ENCODE data around the gene ITGAL. TPM values are rescaled to one million over a fixed set of nuclear protein-coding genes. Genes with fewer than 3 reads are reported as not detected.
A peak's percentile ranks its signal among the peaks of the same experiment; 100 is the strongest.

Gene ITGAL
- total RNA-seq (2022) (not detected in 2 replicates), Bru-seq, nascent RNA (percentile 1 among the genes with signal in this experiment), BruChase-seq, experiment 1, labeled RNA remaining after a 6-hour chase (percentile 4 among the genes with signal in this experiment), BruChase-seq, experiment 2, labeled RNA remaining after a 2-hour chase (percentile 4 among the genes with signal in this experiment)
- long read RNA-seq = 0 reads

DNA sequence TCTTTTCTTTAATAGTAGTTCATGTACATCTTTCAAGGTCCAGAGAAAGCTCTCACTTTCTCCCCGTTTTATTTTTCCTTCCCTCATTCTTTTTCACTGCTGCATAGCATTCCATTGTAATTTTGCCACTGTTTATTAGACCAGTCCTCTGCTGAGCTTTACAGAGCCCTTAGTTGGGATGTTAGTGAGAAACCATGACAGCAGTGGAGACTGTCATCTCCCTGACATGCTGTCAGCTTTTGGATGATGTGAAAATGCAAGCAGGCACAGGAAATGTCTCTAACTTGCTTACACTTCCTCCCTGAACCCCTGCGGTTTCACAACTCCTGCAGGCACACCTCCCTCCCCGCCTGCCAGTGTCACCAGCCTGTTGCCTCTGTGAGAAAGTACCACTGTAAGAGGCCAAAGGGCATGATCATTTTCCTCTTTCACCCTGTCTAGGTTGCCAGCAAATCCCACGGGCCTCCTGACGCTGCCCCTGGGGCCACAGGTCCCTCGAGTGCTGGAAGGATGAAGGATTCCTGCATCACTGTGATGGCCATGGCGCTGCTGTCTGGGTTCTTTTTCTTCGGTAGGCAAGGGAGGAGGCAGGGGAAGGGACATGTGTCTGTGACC is at the start of gene ITGAL:
Gene ITGAL, plus strand, starts transcription at position 415 of the 615 bp plus-strand sequence. Its CDS starts 96 bp downstream, at position 511.
- H3K9me3 Mint-ChIP-seq (ENCODE audit: low read depth, unreplicated experiment) = no peaks in the 10 kb centered on the region
- CTCF ChIA-PET = interaction anchor here (1.2 kb wide), 1 partner anchor 99 kb away, joined by 3 read pairs; the partner anchor contains the start of gene ZNF688
- intact Hi-C loops (cut with micrococcal nuclease; ENCODE audit: unreplicated experiment) = no loop called here
- H3K27ac Mint-ChIP-seq (ENCODE audit: unreplicated experiment) = no peak within 1 kb of the TSS
- no peak within 1 kb of the TSS for H3K4me3 Mint-ChIP-seq (ENCODE audit: low read depth, unreplicated experiment)
- no peak for DNase-seq
- no peaks in the 10 kb centered on the region for H3K4me1 Mint-ChIP-seq (ENCODE audit: low read depth, unreplicated experiment)
- H3K36me3 Mint-ChIP-seq (ENCODE audit: insufficient read depth, unreplicated experiment) = no peaks in the 10 kb centered on the region
- TF ChIP-seq, protein P1, sequence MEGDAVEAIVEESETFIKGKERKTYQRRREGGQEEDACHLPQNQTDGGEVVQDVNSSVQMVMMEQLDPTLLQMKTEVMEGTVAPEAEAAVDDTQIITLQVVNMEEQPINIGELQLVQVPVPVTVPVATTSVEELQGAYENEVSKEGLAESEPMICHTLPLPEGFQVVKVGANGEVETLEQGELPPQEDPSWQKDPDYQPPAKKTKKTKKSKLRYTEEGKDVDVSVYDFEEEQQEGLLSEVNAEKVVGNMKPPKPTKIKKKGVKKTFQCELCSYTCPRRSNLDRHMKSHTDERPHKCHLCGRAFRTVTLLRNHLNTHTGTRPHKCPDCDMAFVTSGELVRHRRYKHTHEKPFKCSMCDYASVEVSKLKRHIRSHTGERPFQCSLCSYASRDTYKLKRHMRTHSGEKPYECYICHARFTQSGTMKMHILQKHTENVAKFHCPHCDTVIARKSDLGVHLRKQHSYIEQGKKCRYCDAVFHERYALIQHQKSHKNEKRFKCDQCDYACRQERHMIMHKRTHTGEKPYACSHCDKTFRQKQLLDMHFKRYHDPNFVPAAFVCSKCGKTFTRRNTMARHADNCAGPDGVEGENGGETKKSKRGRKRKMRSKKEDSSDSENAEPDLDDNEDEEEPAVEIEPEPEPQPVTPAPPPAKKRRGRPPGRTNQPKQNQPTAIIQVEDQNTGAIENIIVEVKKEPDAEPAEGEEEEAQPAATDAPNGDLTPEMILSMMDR (IDR thresholded peaks at IDR 0.05; ENCODE audit: unreplicated experiment) = no peak
- peaks cover 43% of the 10 kb centered on the region for H3K27me3 Mint-ChIP-seq (ENCODE audit: unreplicated experiment)
- BruUV-seq (replicated peaks) = no TSS peak

DNA sequence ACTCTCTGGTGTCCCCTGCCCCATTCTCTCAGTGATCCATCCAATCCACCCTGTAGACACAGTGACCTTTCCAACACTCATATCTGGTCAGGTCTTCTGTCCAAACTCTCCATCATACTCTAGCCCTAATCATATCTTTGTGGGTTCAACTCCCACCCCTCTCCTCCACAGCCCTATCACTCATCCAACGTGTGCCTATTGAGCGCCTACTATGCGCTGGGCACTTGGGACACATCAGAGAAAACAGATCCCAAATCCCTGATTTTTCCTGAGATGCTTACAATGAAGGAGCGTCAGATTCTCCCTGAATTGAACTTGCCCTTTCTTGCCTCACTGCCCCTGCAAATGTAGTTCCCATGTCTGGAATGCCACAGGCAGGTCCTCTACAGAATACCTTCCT is 44.5 kb upstream of the ITGAL start:
- intact Hi-C loops (cut with micrococcal nuclease; ENCODE audit: unreplicated experiment) = no loop called here
- DNase-seq = no peak
- TF ChIP-seq, protein P1 (IDR thresholded peaks at IDR 0.05; ENCODE audit: unreplicated experiment) = no peak
- H3K27me3 Mint-ChIP-seq (ENCODE audit: unreplicated experiment) = no peaks in the 10 kb centered on the region
- H3K4me3 Mint-ChIP-seq (ENCODE audit: low read depth, unreplicated experiment) = no peak overlapping the region
- CTCF ChIA-PET = no interaction called here
- BruUV-seq (replicated peaks) = no TSS peak
- no peaks in the 10 kb centered on the region for H3K9me3 Mint-ChIP-seq (ENCODE audit: low read depth, unreplicated experiment)
- H3K27ac Mint-ChIP-seq (ENCODE audit: unreplicated experiment) = peak overlapping the region; percentile 27
- peaks cover 30% of the 10 kb centered on the region for H3K36me3 Mint-ChIP-seq (ENCODE audit: insufficient read depth, unreplicated experiment)
- H3K4me1 Mint-ChIP-seq (ENCODE audit: low read depth, unreplicated experiment) = peaks cover 17% of the 10 kb centered on the region

- Mint-ChIP-seq H3K27ac (ENCODE audit: unreplicated experiment) (no peak overlapping the region), H3K36me3 (ENCODE audit: insufficient read depth, unreplicated experiment) (peaks cover 30% of the 10 kb centered on the region), H3K4me1 (ENCODE audit: low read depth, unreplicated experiment) (peaks cover 17% of the 10 kb centered on the region), H3K4me3 (ENCODE audit: low read depth, unreplicated experiment) (no peak overlapping the region), H3K27me3 (ENCODE audit: unreplicated experiment) (no peaks in the 10 kb centered on the region), H3K9me3 (ENCODE audit: low read depth, unreplicated experiment) (no peaks in the 10 kb centered on the region)
- DNase-seq = no peak
- TSS peak; percentile 56 for BruUV-seq (replicated peaks)
- intact Hi-C loops (cut with micrococcal nuclease; ENCODE audit: unreplicated experiment) = no loop called here
- TF ChIP-seq, protein P1 (IDR thresholded peaks at IDR 0.05; ENCODE audit: unreplicated experiment) = no peak
- CTCF ChIA-PET = interaction anchor here (0.6 to 2.4 kb wide), 31 partner anchors 11 to 410 kb away, joined by 3 to 33 read pairs (median 6); partner anchors contain the start of genes ALDOA, FBRS, PRR14 and TBC1D10B
Measured at GRCh38 chr16:30429418-30429677, 43.2 kb upstream of the ITGAL start.

DNA sequence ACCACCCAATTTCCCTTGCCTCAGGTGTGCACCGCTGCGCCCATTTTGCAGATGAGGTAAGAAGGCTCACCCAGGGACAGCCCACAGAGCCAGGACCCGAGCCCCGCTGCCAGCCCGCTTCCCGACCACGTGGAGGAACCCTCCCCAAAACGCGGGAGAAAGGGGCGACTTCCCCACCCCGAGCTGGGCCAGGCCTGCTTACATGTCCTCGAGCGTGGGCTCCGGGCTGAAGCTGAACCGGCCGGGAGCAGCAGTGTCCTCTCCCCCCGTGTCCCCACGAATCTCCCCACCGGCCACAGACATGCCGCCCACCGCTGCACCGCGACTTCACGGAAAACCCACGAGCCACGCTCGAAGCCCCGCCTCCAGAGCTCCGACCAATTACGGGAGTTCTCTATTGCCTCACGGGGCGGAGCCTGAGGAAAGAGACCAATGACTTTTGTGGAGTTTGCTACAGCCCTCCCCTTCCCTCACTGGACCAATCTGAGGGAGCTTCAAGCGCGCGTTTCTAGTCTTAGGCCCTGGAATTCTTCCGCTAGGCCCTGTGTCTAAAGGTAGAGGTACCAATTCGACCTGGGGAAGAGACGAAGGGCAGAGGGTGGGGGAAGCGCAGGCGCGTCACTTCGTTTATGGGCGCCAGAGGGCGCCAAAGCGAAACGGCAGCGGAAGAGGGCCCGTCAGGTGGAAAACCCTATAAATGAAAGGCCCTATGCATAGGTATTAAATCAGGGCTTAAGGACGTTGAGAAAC is 42.7 kb upstream of the ITGAL start, which contains the start of gene DCTPP1:
Gene DCTPP1, minus strand, starts transcription at position 353 of the 750 bp plus-strand sequence. Its CDS starts 50 bp downstream, at position 303.
- no peak within 1 kb of the TSS for H3K27ac Mint-ChIP-seq (ENCODE audit: unreplicated experiment)
- intact Hi-C loops (cut with micrococcal nuclease; ENCODE audit: unreplicated experiment) = loop anchor here (1.0 to 10.0 kb wide), 4 partner anchors 15 to 198 kb away; partner anchors contain the start of genes SEPHS2, ZNF747 and ZNF785
- CTCF ChIA-PET = interaction anchor here (0.6 to 2.4 kb wide), 33 partner anchors 10 to 410 kb away, joined by 3 to 33 read pairs (median 5); partner anchors contain the start of genes ALDOA, FBRS, PRR14 and TBC1D10B
- H3K36me3 Mint-ChIP-seq (ENCODE audit: insufficient read depth, unreplicated experiment) = peaks cover 26% of the 10 kb centered on the region
- peaks cover 17% of the 10 kb centered on the region for H3K4me1 Mint-ChIP-seq (ENCODE audit: low read depth, unreplicated experiment)
- DNase-seq = peak; percentile 97
- TF ChIP-seq, protein P1 (IDR thresholded peaks at IDR 0.05; ENCODE audit: unreplicated experiment) = peak; percentile 92
- H3K27me3 Mint-ChIP-seq (ENCODE audit: unreplicated experiment) = no peaks in the 10 kb centered on the region
- no peaks in the 10 kb centered on the region for H3K9me3 Mint-ChIP-seq (ENCODE audit: low read depth, unreplicated experiment)
- H3K4me3 Mint-ChIP-seq (ENCODE audit: low read depth, unreplicated experiment) = no peak within 1 kb of the TSS
- BruUV-seq (replicated peaks) = no TSS peak

Measured in Calu3 (cell line).